ENCODE measurements around the gene ARSI. TPM values are rescaled to one million over a fixed set of nuclear protein-coding genes. Genes with fewer than 3 reads are reported as not detected.

The ARSI gene
- total RNA-seq, 1 donor from 2014 or later: not detected

GRCh38 chr5:150297236-150297890 is 5.3 kb downstream of the ARSI start:
- no peaks in the 10 kb centered on the region for H3K36me3 Mint-ChIP-seq (ENCODE audit: low read depth)
- DNase-seq (no peak), ATAC-seq (ENCODE audit: low read depth) (no peak)
- H3K27ac Mint-ChIP-seq: no peak overlapping the region
- H3K9me3 Mint-ChIP-seq: no peaks in the 10 kb centered on the region
- intact Hi-C loops (cut with micrococcal nuclease): no loop called here
- peaks cover 22% of the 10 kb centered on the region for H3K27me3 Mint-ChIP-seq
- H3K4me3 Mint-ChIP-seq: no peak overlapping the region
- TF ChIP-seq, protein P1, sequence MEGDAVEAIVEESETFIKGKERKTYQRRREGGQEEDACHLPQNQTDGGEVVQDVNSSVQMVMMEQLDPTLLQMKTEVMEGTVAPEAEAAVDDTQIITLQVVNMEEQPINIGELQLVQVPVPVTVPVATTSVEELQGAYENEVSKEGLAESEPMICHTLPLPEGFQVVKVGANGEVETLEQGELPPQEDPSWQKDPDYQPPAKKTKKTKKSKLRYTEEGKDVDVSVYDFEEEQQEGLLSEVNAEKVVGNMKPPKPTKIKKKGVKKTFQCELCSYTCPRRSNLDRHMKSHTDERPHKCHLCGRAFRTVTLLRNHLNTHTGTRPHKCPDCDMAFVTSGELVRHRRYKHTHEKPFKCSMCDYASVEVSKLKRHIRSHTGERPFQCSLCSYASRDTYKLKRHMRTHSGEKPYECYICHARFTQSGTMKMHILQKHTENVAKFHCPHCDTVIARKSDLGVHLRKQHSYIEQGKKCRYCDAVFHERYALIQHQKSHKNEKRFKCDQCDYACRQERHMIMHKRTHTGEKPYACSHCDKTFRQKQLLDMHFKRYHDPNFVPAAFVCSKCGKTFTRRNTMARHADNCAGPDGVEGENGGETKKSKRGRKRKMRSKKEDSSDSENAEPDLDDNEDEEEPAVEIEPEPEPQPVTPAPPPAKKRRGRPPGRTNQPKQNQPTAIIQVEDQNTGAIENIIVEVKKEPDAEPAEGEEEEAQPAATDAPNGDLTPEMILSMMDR (IDR thresholded peaks at IDR 0.05): no peak
- H3K4me1 Mint-ChIP-seq: no peaks in the 10 kb centered on the region
- POLR2A ChIA-PET: no interaction called here
- CTCF ChIA-PET: no interaction called here

GRCh38 chr5:150296496-150296895 is 6.2 kb downstream of the ARSI start:
- CTCF ChIA-PET: no interaction called here
- H3K36me3 Mint-ChIP-seq (ENCODE audit: low read depth): no peaks in the 10 kb centered on the region
- TF ChIP-seq, protein P1 (IDR thresholded peaks at IDR 0.05): no peak
- no peak for ATAC-seq (ENCODE audit: low read depth)
- no peak for DNase-seq
- intact Hi-C loops (cut with micrococcal nuclease): no loop called here
- POLR2A ChIA-PET: no interaction called here
- no peaks in the 10 kb centered on the region for H3K9me3 Mint-ChIP-seq
- no peak overlapping the region for H3K27ac Mint-ChIP-seq
- H3K27me3 Mint-ChIP-seq: peaks cover 19% of the 10 kb centered on the region
- H3K4me1 Mint-ChIP-seq: no peaks in the 10 kb centered on the region
- no peak overlapping the region for H3K4me3 Mint-ChIP-seq

DNA sequence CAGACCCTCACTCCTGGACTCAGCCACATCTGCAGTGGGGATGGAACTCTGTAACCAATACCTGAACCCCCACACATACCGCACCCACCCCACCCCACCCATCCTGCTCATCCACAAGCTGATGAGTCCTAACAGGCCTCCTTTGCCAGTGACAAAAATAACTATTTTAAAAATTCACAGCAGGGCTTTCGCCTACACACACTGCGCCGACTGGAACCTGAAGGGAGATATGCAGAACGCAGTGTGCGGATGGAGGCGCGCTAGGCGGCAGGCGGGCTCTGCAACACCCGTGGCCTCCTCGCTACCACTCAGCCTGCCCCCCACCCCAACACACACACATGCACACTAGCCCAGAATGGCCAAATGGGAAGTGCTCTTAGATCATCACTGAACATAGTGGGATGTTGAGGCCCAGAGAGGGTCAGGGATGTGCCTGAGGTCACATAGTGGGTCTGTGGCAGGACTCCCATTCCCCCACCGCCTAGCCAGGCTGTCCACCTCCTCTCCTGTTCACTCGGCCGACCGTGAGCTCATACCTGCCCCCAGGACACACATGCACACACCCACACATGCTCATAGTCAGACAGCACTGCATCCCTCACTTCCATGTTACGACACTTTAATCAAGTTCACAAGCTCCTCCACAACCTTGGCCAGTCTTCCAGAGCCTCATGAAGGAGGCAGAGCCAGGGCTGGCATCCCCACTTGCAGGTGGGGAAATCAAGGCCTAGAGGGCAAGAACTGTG is 6.8 kb downstream of the ARSI start:
- no peak overlapping the region for H3K4me3 Mint-ChIP-seq
- H3K4me1 Mint-ChIP-seq: no peaks in the 10 kb centered on the region
- ATAC-seq (ENCODE audit: low read depth) (no peak), DNase-seq (no peak)
- CTCF ChIA-PET: no interaction called here
- H3K27ac Mint-ChIP-seq: no peak overlapping the region
- TF ChIP-seq, protein P1 (IDR thresholded peaks at IDR 0.05): no peak
- intact Hi-C loops (cut with micrococcal nuclease): no loop called here
- POLR2A ChIA-PET: no interaction called here
- no peaks in the 10 kb centered on the region for H3K36me3 Mint-ChIP-seq (ENCODE audit: low read depth)
- H3K9me3 Mint-ChIP-seq: no peaks in the 10 kb centered on the region
- H3K27me3 Mint-ChIP-seq: peaks cover 14% of the 10 kb centered on the region

GRCh38 chr5:150295172-150295634 is 7.5 kb downstream of the ARSI start:
- DNase-seq: no peak
- no peak overlapping the region for H3K27ac Mint-ChIP-seq
- ChIA-PET CTCF (no interaction called here), POLR2A (no interaction called here)
- no peaks in the 10 kb centered on the region for H3K9me3 Mint-ChIP-seq
- intact Hi-C loops (cut with micrococcal nuclease): no loop called here
- no peaks in the 10 kb centered on the region for H3K36me3 Mint-ChIP-seq (ENCODE audit: low read depth)
- no peak for ATAC-seq (ENCODE audit: low read depth)
- no peaks in the 10 kb centered on the region for H3K4me1 Mint-ChIP-seq
- TF ChIP-seq, protein P1 (IDR thresholded peaks at IDR 0.05): no peak
- H3K27me3 Mint-ChIP-seq: peaks cover 10% of the 10 kb centered on the region
- no peak overlapping the region for H3K4me3 Mint-ChIP-seq

GRCh38 chr5:150294551-150295071 is 8.1 kb downstream of the ARSI start:
- intact Hi-C loops (cut with micrococcal nuclease): no loop called here
- ChIA-PET POLR2A (no interaction called here), CTCF (no interaction called here)
- H3K27ac Mint-ChIP-seq: no peak overlapping the region
- TF ChIP-seq, protein P1 (IDR thresholded peaks at IDR 0.05): no peak
- no peak for DNase-seq
- H3K4me1 Mint-ChIP-seq: no peaks in the 10 kb centered on the region
- no peak for ATAC-seq (ENCODE audit: low read depth)
- H3K36me3 Mint-ChIP-seq (ENCODE audit: low read depth): no peaks in the 10 kb centered on the region
- H3K9me3 Mint-ChIP-seq: no peaks in the 10 kb centered on the region
- peaks cover 5% of the 10 kb centered on the region for H3K27me3 Mint-ChIP-seq
- no peak overlapping the region for H3K4me3 Mint-ChIP-seq
